ENCODE results near the gene ANXA5. TPM values are rescaled to one million over a fixed set of nuclear protein-coding genes. Genes with fewer than 3 reads are reported as not detected.

The ANXA5 gene
- total and polyA plus RNA-seq, 4 donors = 71.0 to 131 (median 87.0) TPM

- peaks cover 0 to 12% (median 5%) of the 10 kb centered on the region in 4 donors for H3K4me1 ChIP-seq (ENCODE audit: control insufficient read depth in 4 of 4, insufficient read depth in 4 of 4, low read length in 3 of 4)
- H3K9ac ChIP-seq (ENCODE audit: low read depth in 1 of 2, low read length in 2 of 2) = no peak overlapping the region
- peaks cover 0 to 14% (median 7%) of the 10 kb centered on the region in 4 donors for H3K36me3 ChIP-seq (ENCODE audit: control insufficient read depth in 4 of 4, insufficient read depth in 3 of 4, low read depth in 1 of 4, low read length in 3 of 4)
- 90% methylated on average over 2 of the region's 2 CpGs for WGBS
- H3K4me3 ChIP-seq (ENCODE audit: low read depth in 1 of 3, low read length in 3 of 3) = no peak overlapping the region
- DNase-seq (ENCODE audit: low spot score) = no peak
- no peaks in the 10 kb centered on the region for H3K27me3 ChIP-seq (ENCODE audit: control insufficient read depth in 4 of 4, insufficient read depth in 4 of 4, low read length in 3 of 4)
- no peaks in the 10 kb centered on the region for H3K9me3 ChIP-seq (ENCODE audit: control insufficient read depth in 4 of 4, low read length in 3 of 4)
- peak overlapping the region; percentile 26 to 50 for H3K27ac ChIP-seq (ENCODE audit: low read depth in 1 of 2, low read length in 2 of 2)
- TF ChIP-seq SP1 (IDR thresholded peaks at IDR 0.05) = no peak
- no peak for TF ChIP-seq HNF4A (conservative IDR thresholded peaks at IDR 0.05)
- TF ChIP-seq EGR1 (IDR thresholded peaks at IDR 0.05; ENCODE audit: low read depth in 2 of 2) = no peak
- no peak for TF ChIP-seq MAX (IDR thresholded peaks at IDR 0.05)
- no peak for TF ChIP-seq REST (IDR thresholded peaks at IDR 0.05)
- no peak for TF ChIP-seq ZBTB33 (IDR thresholded peaks at IDR 0.05)
- TF ChIP-seq NR2F2 (IDR thresholded peaks at IDR 0.05) = no peak
- TF ChIP-seq FOXA1 (IDR thresholded peaks at IDR 0.05) = no peak
- no peak for TF ChIP-seq FOXA2 (IDR thresholded peaks at IDR 0.05)
Measured at GRCh38 chr4:121690001-121690400, 6.8 kb downstream of the ANXA5 start.

- WGBS = 95% methylated on average over 2 of the region's 2 CpGs
- H3K27me3 ChIP-seq (ENCODE audit: control insufficient read depth in 4 of 4, insufficient read depth in 4 of 4, low read length in 3 of 4) = no peaks in the 10 kb centered on the region
- H3K9me3 ChIP-seq (ENCODE audit: control insufficient read depth in 4 of 4, low read length in 3 of 4) = no peaks in the 10 kb centered on the region
- TF ChIP-seq HNF4A (conservative IDR thresholded peaks at IDR 0.05) = no peak
- TF ChIP-seq GABPA (IDR thresholded peaks at IDR 0.05 in 1 of 2, conservative IDR thresholded peaks at IDR 0.05 in 1 of 2) = no peak
- no peak for TF ChIP-seq NR2F2 (IDR thresholded peaks at IDR 0.05)
- no peak for TF ChIP-seq HNF4G (IDR thresholded peaks at IDR 0.05)
- TF ChIP-seq TAF1 (conservative IDR thresholded peaks at IDR 0.05) = no peak
- TF ChIP-seq REST (IDR thresholded peaks at IDR 0.05) = no peak
- no peak for TF ChIP-seq ZBTB33 (IDR thresholded peaks at IDR 0.05)
- no peak for TF ChIP-seq ATF3 (IDR thresholded peaks at IDR 0.05)
- TF ChIP-seq RXRA (IDR thresholded peaks at IDR 0.05) = no peak
- no peak for TF ChIP-seq EGR1 (IDR thresholded peaks at IDR 0.05; ENCODE audit: low read depth in 2 of 2)
- TF ChIP-seq YY1 (IDR thresholded peaks at IDR 0.05) = no peak
- TF ChIP-seq FOXA2 (IDR thresholded peaks at IDR 0.05) = no peak
- TF ChIP-seq MAX (IDR thresholded peaks at IDR 0.05) = no peak
- TF ChIP-seq SP1 (IDR thresholded peaks at IDR 0.05) = no peak
- H3K36me3 ChIP-seq (ENCODE audit: control insufficient read depth in 4 of 4, insufficient read depth in 3 of 4, low read depth in 1 of 4, low read length in 3 of 4) = peaks cover 2 to 17% (median 12%) of the 10 kb centered on the region in 4 donors
- peaks cover 0 to 10% (median 5%) of the 10 kb centered on the region in 4 donors for H3K4me1 ChIP-seq (ENCODE audit: control insufficient read depth in 4 of 4, insufficient read depth in 4 of 4, low read length in 3 of 4)
- H3K9ac ChIP-seq (ENCODE audit: low read depth in 1 of 2, low read length in 2 of 2) = no peak overlapping the region
- DNase-seq (ENCODE audit: low spot score) = no peak
- no peak overlapping the region for H3K4me3 ChIP-seq (ENCODE audit: low read depth in 1 of 3, low read length in 3 of 3)
- no peak overlapping the region for H3K27ac ChIP-seq (ENCODE audit: low read depth in 1 of 2, low read length in 2 of 2)
Measured at GRCh38 chr4:121688701-121689100, 8.1 kb downstream of the ANXA5 start.
